GM04504 (cell line): Measurements from ENCODE around the gene OLFM1.

Source experiments
- DNase-seq: peaks from one replicate; pipeline ENCODE4 v3.0.0-alpha.2; 2012; ENCODE audit warnings: low read depth

The OLFM1 gene

GRCh38 chr9:135076876-135077430 lies 10.5 kb upstream of the OLFM1 start:
- DNase-seq: no peak

DNA sequence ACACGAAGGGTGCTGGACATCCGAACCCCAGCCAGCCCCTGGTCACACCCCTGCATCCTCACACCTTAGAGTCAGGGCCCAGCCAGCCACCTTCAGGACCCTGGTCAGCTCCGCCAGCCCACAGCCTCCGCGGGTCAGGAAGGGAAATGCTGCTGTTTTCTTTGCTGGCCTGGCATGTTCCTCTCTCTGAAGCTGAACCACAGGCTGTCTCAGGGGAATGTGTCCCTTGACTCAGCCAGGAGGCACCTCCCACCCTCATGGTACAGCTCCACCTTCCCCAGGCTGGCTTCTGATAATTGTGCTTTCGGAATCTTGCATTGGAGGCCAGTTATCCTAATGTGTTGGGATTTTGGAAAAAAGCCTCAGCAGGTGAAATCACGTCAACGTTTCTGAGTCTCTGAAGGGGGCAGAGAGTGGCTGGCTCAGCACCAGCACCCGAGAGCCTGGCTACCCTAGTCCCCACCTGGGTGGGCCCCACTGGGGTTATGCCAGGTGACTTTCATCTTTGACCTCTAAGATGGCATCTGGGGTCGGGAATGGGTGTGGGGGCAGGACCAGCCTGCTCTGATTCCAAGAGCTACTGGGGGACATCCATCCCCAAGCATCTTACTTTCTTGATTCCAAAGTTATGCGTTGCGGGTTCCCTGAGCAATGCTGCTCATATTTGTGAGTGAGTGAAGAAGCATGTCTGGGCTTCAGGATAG lies 9.8 kb upstream of the OLFM1 start:
- DNase-seq: no peak

DNA sequence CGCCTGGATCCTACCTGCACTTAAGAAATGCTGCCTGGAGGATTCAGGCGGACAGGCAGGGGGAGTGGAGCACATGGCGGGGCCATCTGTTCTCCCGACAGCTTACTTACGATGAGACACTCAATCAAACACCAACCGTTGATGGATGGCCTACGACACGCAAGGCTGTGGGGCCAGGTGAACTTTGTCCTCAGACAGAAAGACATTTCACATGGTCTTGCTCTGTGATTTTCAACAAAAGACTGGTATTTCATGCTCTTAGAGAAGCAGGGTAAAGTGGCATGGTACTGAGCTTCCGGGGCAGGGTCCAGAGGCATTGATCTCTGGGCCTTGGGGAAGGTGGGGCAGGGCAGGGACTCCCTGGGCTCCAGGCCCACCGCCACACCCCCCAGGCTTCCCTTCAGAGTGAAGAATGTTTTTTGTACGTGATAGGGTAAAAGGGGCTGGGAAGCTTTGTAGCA lies 9.1 kb upstream of the OLFM1 start:
- DNase-seq: no peak

- no peak for DNase-seq
Observed at GRCh38 chr9:135079018-135079417, 8.4 kb upstream of the OLFM1 start.

DNA sequence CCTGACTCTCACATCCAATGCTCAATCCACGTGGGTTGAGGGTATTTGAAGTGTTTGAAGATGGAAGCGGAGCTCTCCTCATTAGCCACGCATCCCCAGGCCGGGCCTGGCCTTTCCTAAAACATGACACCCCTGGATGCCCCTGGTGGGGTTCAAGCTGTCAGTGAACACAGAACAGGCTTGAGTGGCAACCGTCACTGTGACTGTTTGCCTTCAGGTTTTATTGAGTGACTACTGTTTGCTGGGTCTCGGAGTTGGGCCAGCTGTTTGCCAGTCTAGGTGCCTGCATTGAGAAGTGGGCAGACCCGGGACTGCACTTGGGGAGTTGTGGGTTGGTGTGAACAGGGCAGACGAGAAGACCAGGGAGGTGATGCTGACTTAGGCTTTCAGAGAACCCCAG lies 7.8 kb upstream of the OLFM1 start:
- DNase-seq: no peak

DNA sequence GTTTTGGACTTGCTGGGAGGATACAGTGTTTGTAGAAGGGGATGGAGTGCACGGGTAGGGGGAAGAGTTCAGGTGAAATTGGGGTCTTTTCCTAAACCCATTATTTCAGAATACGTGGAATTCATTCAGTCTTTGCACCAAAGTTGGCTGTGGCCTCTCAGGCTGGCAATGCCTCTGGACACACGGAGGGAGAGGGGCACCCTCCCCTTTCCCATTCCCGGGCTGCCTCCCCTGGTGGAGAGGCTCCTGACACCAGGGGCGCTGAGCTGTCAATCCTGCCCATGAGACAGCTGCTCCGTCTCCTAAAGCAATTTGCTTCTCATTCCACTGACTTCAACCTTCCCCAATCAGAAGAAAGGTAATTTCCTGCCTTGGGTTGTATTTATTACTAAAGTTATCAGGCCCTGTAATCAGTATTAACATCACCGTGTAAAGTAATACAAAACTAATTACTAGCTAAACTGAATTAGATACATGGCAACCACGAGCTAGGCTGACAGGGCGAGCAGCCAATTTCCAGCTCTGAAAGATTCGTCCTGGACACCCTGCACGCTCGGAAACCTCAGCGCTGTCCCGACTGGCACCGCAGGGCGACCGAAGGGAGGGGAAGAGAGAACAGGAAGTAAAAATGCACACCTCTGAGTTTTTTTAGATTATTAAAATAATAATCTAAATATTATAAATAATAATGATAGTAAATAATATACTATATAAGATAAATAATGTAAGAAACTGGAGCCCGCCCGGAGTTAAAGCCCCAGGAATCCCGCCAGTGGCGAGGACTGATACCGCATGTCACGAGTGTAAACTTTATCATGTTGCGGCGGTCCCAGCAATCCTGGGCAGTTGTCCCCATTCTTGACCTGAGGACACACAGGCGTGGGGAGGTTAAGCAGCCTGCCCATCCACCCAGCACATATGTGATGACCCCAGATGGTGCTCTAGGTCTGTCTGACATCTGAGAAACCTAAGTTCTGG lies 6.9 kb upstream of the OLFM1 start:
- no peak for DNase-seq

- DNase-seq: no peak
Observed at GRCh38 chr9:135081264-135081660, 6.2 kb upstream of the OLFM1 start.

GRCh38 chr9:135081731-135082130 lies 5.7 kb upstream of the OLFM1 start:
- no peak for DNase-seq

- no peak for DNase-seq
Observed at GRCh38 chr9:135082536-135082935, 4.9 kb upstream of the OLFM1 start.

- no peak for DNase-seq
Observed at GRCh38 chr9:135083241-135083810, 4.1 kb upstream of the OLFM1 start.

DNA sequence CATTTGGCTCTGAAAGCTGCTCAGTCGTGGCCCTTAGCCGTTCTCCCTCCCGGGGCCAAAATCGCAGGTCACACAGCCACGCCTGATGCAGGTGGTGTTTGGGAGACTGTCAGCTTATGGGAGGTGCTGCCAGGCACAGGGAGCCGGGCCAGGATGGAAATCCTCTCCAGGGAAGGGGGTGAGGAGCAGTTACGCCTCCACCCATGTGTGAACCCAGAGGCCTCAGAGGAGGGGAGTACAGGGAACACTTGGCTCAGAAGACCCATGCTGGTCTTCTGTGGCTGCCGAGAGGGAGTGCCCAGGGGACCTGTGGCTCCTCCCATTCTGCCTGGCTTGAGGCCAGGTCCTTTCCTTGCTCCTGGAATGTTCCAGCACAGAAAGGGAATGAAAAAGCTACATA lies 3.6 kb upstream of the OLFM1 start:
- no peak for DNase-seq

- no peak for DNase-seq
Observed at GRCh38 chr9:135084262-135084661, 3.2 kb upstream of the OLFM1 start.

DNA sequence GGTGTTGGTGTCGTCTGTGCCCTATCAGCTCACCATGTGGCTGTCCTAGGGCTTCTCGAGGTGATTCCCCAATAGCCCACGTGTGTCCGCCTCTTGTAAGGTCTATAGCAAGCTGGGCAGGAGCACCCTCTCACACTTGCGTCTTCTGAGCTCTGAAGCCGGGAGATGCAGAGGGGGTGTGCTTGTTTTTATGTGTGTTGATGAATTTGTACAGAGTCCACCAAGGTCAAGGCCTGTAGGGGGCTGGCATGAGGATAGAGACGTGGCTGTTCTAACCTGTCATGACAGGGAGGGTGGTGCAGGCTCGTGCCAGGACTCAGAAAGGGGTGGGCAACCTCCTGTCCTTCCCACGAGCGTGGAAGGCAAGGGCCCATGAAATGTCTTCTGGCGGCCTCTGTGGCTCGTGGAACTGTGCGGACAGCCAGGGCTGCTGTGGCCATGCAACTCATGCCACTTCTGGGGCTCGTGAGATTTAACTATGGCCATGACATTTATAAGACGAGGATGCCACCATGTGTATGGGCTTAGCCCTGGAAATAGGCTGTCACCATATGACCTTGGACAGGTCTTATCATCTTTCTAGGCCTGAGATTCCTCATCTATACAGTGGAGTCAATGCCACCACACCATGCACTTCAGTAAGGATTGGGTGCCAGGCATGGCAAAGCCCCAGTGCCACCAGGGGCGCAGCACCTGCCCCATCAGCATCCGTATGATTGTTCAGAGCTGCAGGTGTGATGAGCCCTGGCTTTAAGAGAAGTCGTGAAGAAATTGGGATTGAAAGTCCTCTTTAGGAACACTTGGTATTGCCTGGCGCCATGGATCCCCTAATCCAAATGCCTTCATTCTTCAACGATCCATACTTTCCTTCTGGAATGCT lies 2.3 kb upstream of the OLFM1 start:
- no peak for DNase-seq

- peak; percentile 25 for DNase-seq
Observed at GRCh38 chr9:135085830-135086546, 1.5 kb upstream of the OLFM1 start.

- DNase-seq: no peak
Observed at GRCh38 chr9:135086597-135087488, 625 bp upstream of the OLFM1 start.

- no peak for DNase-seq
Observed at GRCh38 chr9:135087899-135088347, 455 bp downstream of the OLFM1 start.

- no peak for DNase-seq
Observed at GRCh38 chr9:135088348-135088978, 995 bp downstream of the OLFM1 start.

DNA sequence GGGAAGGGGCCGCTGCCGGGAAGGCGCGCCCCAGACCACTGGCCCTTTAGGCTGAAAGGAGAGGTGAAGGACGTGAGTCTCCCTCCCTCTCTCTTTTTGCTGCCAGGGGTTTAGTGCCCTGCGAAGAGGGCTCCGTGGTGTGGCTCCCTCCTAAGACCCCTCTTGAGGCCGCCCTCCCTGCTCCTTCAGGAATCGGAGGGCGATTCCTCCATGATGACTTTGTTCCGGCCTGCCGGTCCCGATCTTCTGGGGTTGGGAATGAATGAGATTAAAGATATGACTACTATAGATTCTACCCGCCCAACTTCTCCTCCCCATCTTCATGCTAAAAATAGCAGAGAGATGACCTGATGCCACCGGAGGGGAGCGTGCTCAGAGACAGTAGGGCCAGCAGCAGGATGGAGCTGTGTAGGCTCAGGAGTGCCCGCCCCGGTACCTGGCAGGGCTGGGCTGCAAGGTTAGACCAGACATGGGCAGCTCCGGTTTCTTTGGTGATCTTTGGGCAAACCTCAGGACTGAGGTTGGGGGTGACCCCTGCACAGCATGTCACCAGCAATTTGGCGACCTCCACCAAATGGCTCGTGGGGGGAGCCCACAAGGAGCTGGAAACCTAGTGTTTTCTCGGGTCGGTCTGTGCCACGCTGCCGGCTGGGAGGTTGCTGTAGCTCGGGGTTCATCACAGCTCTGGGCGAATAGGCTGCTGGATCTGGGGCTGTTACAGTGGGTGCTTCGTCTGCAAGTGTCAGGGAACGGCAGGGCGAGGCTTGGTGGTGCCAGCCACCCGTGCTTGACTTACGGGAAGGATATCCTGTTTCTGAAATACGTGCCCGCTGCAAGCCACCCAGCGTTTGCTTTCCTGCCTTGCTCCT lies 1.7 kb downstream of the OLFM1 start:
- no peak for DNase-seq
